ENCODE results near the gene OR4N5.
"Not testable (repeated sequence)": the region's sequence is repeated elsewhere in the genome, so short reads cannot be mapped to it uniquely, and the experiment has no call there.

The OR4N5 gene

GRCh38 chr14:20118795-20119194 lies 19.8 kb upstream of the OR4N5 start:
- H3K4me3 ChIP-seq (replicated peaks; ENCODE audit: low read depth, low read length): no peak overlapping the region
- TF ChIP-seq CTCF (IDR thresholded peaks at IDR 0.05; ENCODE audit: low read depth, low read length, missing control alignments): no peak
- no peak for DNase-seq (ENCODE audit: extremely low read depth, low read depth)

- no peak for DNase-seq (ENCODE audit: extremely low read depth, low read depth)
- H3K4me3 ChIP-seq (replicated peaks; ENCODE audit: low read depth, low read length): no peak overlapping the region
- no peak for TF ChIP-seq CTCF (IDR thresholded peaks at IDR 0.05; ENCODE audit: low read depth, low read length, missing control alignments)
Observed at GRCh38 chr14:20143911-20144310, 5.3 kb downstream of the OR4N5 start.

GRCh38 chr14:20144820-20145219 lies 6.2 kb downstream of the OR4N5 start:
- no peak for DNase-seq (ENCODE audit: extremely low read depth, low read depth)

GRCh38 chr14:20164462-20164861 lies 25.8 kb downstream of the OR4N5 start:
- DNase-seq (ENCODE audit: extremely low read depth, low read depth): no peak
- no peak for TF ChIP-seq CTCF (IDR thresholded peaks at IDR 0.05; ENCODE audit: low read depth, low read length, missing control alignments)
- H3K4me3 ChIP-seq (replicated peaks; ENCODE audit: low read depth, low read length): no peak overlapping the region

More at GRCh38 chr14:20144820-20145219, 6.2 kb downstream of the OR4N5 start:
- no peak overlapping the region for H3K4me3 ChIP-seq (replicated peaks; ENCODE audit: low read depth, low read length)
- TF ChIP-seq CTCF (IDR thresholded peaks at IDR 0.05; ENCODE audit: low read depth, low read length, missing control alignments): no peak

GRCh38 chr14:20167091-20167490 lies 28.5 kb downstream of the OR4N5 start:
- TF ChIP-seq CTCF (IDR thresholded peaks at IDR 0.05; ENCODE audit: low read depth, low read length, missing control alignments): no peak
- no peak for DNase-seq (ENCODE audit: extremely low read depth, low read depth)
- no peak overlapping the region for H3K4me3 ChIP-seq (replicated peaks; ENCODE audit: low read depth, low read length)

GRCh38 chr14:20169852-20170251 lies 31.2 kb downstream of the OR4N5 start:
- not testable (repeated sequence) for DNase-seq (ENCODE audit: extremely low read depth, low read depth); H3K4me3 ChIP-seq (replicated peaks; ENCODE audit: low read depth, low read length)

- not testable (repeated sequence) for DNase-seq (ENCODE audit: extremely low read depth, low read depth); H3K4me3 ChIP-seq (replicated peaks; ENCODE audit: low read depth, low read length)
Observed at GRCh38 chr14:20174205-20174604, 35.6 kb downstream of the OR4N5 start.

- TF ChIP-seq CTCF (IDR thresholded peaks at IDR 0.05; ENCODE audit: low read depth, low read length, missing control alignments): no peak
- no peak for DNase-seq (ENCODE audit: extremely low read depth, low read depth)
- H3K4me3 ChIP-seq (replicated peaks; ENCODE audit: low read depth, low read length): no peak overlapping the region
Observed at GRCh38 chr14:20176330-20176729, 37.7 kb downstream of the OR4N5 start.

Measured in HFF-Myc (cell line).